CD14-positive monocyte (primary cell): ENCODE measurements around the gene ATF6B. TPM values are rescaled to one million over a fixed set of nuclear protein-coding genes. Genes with fewer than 3 reads are reported as not detected.

Experiments
- DNase-seq, 3 donors: peaks; one replicate each; pipeline ENCODE4 v3.0.0-alpha.2; 2011 to 2022
- H2AFZ ChIP-seq: 2 replicates; pipeline ENCODE4 v1.6.0; 2012; ENCODE audit warnings: mild to moderate bottlenecking, low read depth, low read length, inconsistent platforms; ENCODE audit not compliant: insufficient read depth, poor library complexity, severe bottlenecking
- H3K27ac ChIP-seq, 2 donors: 1 replicate in 1 of 2; 2 replicates in 1 of 2; pipeline ENCODE4 v1.5.1; 2012 to 2013; ENCODE audit warnings: low read length in 2 of 2, control low read depth in 1 of 2, inconsistent platforms in 1 of 2, low read depth in 1 of 2, mild to moderate bottlenecking in 1 of 2
- H3K27me3 ChIP-seq, 2 donors: one replicate each; pipeline versions ENCODE4 v1.6.0 to v1.6.1; 2011 to 2013; ENCODE audit warnings: low read length in 2 of 2; ENCODE audit not compliant: control insufficient read depth in 2 of 2, insufficient read depth in 2 of 2
- H3K36me3 ChIP-seq, 2 donors: replicated peaks in 1 of 2; 1 replicate in 1 of 2; 2 replicates in 1 of 2; pipeline versions ENCODE4 v1.5.1 to v1.6.1; 2012 to 2013; ENCODE audit warnings: low read length in 2 of 2, control low read depth in 1 of 2, inconsistent platforms in 1 of 2, mild to moderate bottlenecking in 1 of 2; ENCODE audit not compliant: insufficient read depth in 2 of 2, control insufficient read depth in 1 of 2
- H3K4me1 ChIP-seq, 2 donors: 1 replicate in 1 of 2; 2 replicates in 1 of 2; pipeline versions ENCODE4 v1.5.1 to v1.6.1; 2012 to 2013; ENCODE audit warnings: low read length in 2 of 2, control low read depth in 1 of 2, inconsistent platforms in 1 of 2, mild to moderate bottlenecking in 1 of 2, moderate library complexity in 1 of 2; ENCODE audit not compliant: insufficient read depth in 2 of 2, control insufficient read depth in 1 of 2
- H3K4me2 ChIP-seq: replicated peaks from 2 replicates; pipeline ENCODE3; 2012; ENCODE audit warnings: low read length, moderate library complexity, mild to moderate bottlenecking; ENCODE audit not compliant: poor library complexity, severe bottlenecking; ENCODE audit errors: extremely low read depth
- H3K4me3 ChIP-seq, 3 experiments: fragments of 200-600 bp in 1 of 3; sonication (generic) in 1 of 3; replicated peaks in 1 of 3; 1 replicate in 2 of 3; 2 replicates in 1 of 3; pipeline ENCODE4 v1.5.1; 2011 to 2013; ENCODE audit warnings: low read length in 3 of 3, mild to moderate bottlenecking in 3 of 3, control low read depth in 2 of 3, low read depth in 2 of 3, inconsistent platforms in 1 of 3, moderate library complexity in 1 of 3
- H3K79me2 ChIP-seq: 2 replicates; pipeline ENCODE4 v1.6.0; 2012; ENCODE audit warnings: mild to moderate bottlenecking, control low read depth, inconsistent platforms, low read length, moderate library complexity; ENCODE audit not compliant: insufficient read depth
- H3K9ac ChIP-seq: 2 replicates; pipeline ENCODE4 v1.6.0; 2017; ENCODE audit warnings: low read length, mild to moderate bottlenecking; ENCODE audit not compliant: insufficient read depth, poor library complexity, severe bottlenecking
- H3K9me3 ChIP-seq, 2 donors: replicated peaks in 1 of 2; 1 replicate in 1 of 2; 2 replicates in 1 of 2; pipeline versions ENCODE4 v1.5.1 to v1.6.1; 2012 to 2013; ENCODE audit warnings: low read length in 2 of 2, control low read depth in 1 of 2; ENCODE audit not compliant: control insufficient read depth in 1 of 2, insufficient read depth in 1 of 2
- H4K20me1 ChIP-seq: 2 replicates; pipeline ENCODE4 v1.6.0; 2012; ENCODE audit warnings: mild to moderate bottlenecking, low read length, control low read depth, moderate library complexity; ENCODE audit not compliant: insufficient read depth
- H3K27ac Mint-ChIP-seq, 7 donors: one replicate each; pipeline ENCODE4 v1.8.0; 2020; ENCODE audit warnings: mild to moderate bottlenecking in 7 of 7, mixed read lengths in 7 of 7, moderate library complexity in 6 of 7, inconsistent platforms in 2 of 7
- H3K27me3 Mint-ChIP-seq, 3 donors: one replicate each; pipeline ENCODE4 v1.8.0; 2021 to 2022; ENCODE audit warnings: low read depth in 3 of 3, mild to moderate bottlenecking in 3 of 3, mixed read lengths in 3 of 3, moderate library complexity in 3 of 3, inconsistent platforms in 1 of 3
- H3K36me3 Mint-ChIP-seq, 2 donors: one replicate each; pipeline ENCODE4 v1.8.0; 2020; ENCODE audit warnings: mixed read lengths in 2 of 2, inconsistent platforms in 1 of 2, mild to moderate bottlenecking in 1 of 2
- H3K4me1 Mint-ChIP-seq: one replicate; pipeline ENCODE4 v1.8.0; 2020; ENCODE audit warnings: mild to moderate bottlenecking, mixed read lengths
- H3K4me3 Mint-ChIP-seq, 2 donors: one replicate each; pipeline ENCODE4 v1.8.0; 2020; ENCODE audit warnings: mild to moderate bottlenecking in 2 of 2, mixed read lengths in 2 of 2, moderate library complexity in 1 of 2
- H3K9me3 Mint-ChIP-seq, 7 donors: one replicate each; pipeline ENCODE4 v1.8.0; 2020 to 2022; ENCODE audit warnings: mixed read lengths in 7 of 7, mild to moderate bottlenecking in 6 of 7, moderate library complexity in 6 of 7, inconsistent platforms in 2 of 7
- WGBS: methylation state at CpG from one replicate; pipeline ENCODE4 v1.1.5; 2013; ENCODE audit warnings: missing lambda C conversion rate; ENCODE audit not compliant: insufficient coverage; 5-methylcytosine and 5-hydroxymethylcytosine counted together
- intact Hi-C, 2 donors: fragments of 100-400 bp; cut with micrococcal nuclease; formaldehyde crosslinking; loops; one replicate each; pipeline versions ENCODE4 v1.15.0 to v1.15.1; 2023
- polyA plus RNA-seq, 3 donors: library from polyadenylated mRNA; depleted of rRNA in 1 of 3; unstranded in 2 of 3; stranded (reverse) in 1 of 3; fragments of 300-500 nt in 2 of 3; fragments of >200 nt in 1 of 3; fragmentation: Illumina TruSeq in 2 of 3; gene quantifications; 1 replicate in 2 of 3; 2 replicates in 1 of 3; pipeline ENCODE4 v1.2.3, GENCODE V29; 2012 to 2021
- TF ChIP-seq, protein P1 (sequence below): fragments of 200-600 bp; IDR thresholded peaks from one replicate; pipeline ENCODE4 v1.8.0; 2022; ENCODE audit warnings: antibody characterized with exemption, mild to moderate bottlenecking

Gene ATF6B
- polyA plus RNA-seq, 3 donors: 15.7 to 147 (median 17.8) TPM

DNA sequence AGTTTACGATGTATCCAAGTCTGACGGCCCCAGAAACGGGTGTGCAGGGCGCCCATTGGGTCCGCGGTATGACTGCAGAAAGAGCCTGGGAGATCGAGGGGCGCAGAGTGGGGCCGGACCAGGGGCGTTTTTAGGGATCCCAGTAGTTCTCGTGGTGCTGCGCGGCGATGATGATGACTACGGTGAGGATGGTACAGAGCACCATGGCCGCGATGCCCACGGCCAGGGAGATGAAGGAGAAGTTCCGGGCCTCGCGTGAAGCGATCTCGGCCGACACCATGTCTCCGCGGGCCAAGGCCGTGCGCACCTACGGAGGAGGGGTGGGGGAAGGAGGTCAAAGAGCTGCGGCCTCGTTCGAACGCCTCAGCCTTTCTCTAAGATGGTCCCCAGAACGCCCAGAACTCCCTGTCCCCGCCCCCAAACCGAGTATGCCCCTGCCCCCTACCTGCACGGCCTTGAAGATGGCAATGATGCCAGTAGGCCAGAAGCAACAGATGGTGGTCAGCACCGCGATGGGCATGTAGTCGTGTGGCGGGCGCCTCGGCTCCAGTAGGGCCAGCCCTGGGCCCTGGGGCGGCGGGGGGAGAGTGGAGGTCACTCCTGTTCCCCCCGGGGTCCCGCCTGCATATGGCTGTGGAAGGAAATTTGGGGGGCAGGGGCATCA lies 21.2 kb upstream of the ATF6B start:
- Histone ChIP-seq H3K9me3 (peaks cover 0 to 11% of the 10 kb centered on the region in 2 donors), H3K27ac (no peak overlapping the region), H4K20me1 (no peaks in the 10 kb centered on the region), H3K4me2 (peak overlapping the region; percentile 87), H3K4me3 (peak overlapping the region; percentile 28 to 75 (median 41)), H2AFZ (peak overlapping the region; percentile 76), H3K4me1 (peaks cover 24 to 27% of the 10 kb centered on the region in 2 donors), H3K79me2 (no peaks in the 10 kb centered on the region), H3K36me3 (no peaks in the 10 kb centered on the region), H3K9ac (peak overlapping the region; percentile 13), H3K27me3 (peaks cover 36 to 74% of the 10 kb centered on the region in 2 donors)
- WGBS: 19% methylated on average over 32 of the region's 47 CpGs
- intact Hi-C loops: no loop called here
- Mint-ChIP-seq H3K4me1 (peaks cover 30% of the 10 kb centered on the region), H3K36me3 (peaks cover 0 to 13% of the 10 kb centered on the region in 2 donors), H3K9me3 (peaks cover 0 to 29% (median 11%) of the 10 kb centered on the region in 7 donors), H3K27me3 (peaks cover 62 to 80% (median 71%) of the 10 kb centered on the region in 3 donors), H3K4me3 (peak overlapping the region; percentile 87 to 95), H3K27ac (peak overlapping the region in 5 of 7 donors; percentile 41 to 83 (median 77))
- TF ChIP-seq, protein P1, sequence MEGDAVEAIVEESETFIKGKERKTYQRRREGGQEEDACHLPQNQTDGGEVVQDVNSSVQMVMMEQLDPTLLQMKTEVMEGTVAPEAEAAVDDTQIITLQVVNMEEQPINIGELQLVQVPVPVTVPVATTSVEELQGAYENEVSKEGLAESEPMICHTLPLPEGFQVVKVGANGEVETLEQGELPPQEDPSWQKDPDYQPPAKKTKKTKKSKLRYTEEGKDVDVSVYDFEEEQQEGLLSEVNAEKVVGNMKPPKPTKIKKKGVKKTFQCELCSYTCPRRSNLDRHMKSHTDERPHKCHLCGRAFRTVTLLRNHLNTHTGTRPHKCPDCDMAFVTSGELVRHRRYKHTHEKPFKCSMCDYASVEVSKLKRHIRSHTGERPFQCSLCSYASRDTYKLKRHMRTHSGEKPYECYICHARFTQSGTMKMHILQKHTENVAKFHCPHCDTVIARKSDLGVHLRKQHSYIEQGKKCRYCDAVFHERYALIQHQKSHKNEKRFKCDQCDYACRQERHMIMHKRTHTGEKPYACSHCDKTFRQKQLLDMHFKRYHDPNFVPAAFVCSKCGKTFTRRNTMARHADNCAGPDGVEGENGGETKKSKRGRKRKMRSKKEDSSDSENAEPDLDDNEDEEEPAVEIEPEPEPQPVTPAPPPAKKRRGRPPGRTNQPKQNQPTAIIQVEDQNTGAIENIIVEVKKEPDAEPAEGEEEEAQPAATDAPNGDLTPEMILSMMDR: peak; percentile 47
- DNase-seq: no peak

DNA sequence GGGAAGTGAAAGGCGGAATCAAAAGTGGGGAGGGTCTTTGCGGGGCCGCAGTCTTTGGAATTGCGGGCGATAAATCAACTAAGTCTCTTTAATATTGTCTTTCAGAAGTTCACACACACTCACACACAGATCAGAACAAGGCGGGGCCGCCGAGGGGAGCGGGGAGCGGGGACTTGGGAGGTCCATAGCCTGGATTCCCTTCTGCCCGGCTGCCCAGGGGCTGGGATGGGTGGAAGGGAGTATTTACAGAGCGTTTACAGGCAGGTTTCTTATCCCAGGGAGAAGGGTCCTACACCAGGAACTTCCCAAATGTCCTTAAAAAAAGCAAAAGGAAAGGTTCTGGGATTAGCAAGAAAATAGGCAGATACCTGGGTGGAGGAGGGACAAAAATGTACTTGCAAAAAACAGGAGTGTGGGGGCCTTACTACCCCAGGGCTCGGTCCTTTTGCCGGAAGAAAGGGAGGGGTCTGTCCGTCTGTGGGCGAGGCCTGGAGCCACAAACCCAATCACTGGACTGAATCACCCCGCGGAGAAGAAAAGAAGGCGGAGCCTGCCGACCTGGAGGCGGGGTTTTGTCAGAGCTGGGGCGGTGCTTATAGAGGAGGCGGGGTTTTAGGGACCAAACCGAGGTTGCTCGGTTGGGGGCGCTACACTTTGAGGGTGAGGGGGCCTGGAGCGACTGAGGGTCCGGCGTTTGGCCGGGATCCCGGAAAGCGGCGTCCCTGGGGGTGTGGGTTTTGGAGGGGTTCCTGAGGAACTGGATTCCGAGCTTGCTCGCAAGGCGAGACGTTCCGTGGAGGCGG lies 20.4 kb upstream of the ATF6B start:
- Histone ChIP-seq H3K4me1 (peaks cover 17 to 20% of the 10 kb centered on the region in 2 donors), H3K27ac (no peak overlapping the region), H3K4me3 (peak overlapping the region; percentile 41 to 75 (median 49)), H3K4me2 (peak overlapping the region; percentile 87), H2AFZ (peak overlapping the region; percentile 76), H3K9me3 (peaks cover 0 to 11% of the 10 kb centered on the region in 2 donors), H3K27me3 (peaks cover 36 to 67% of the 10 kb centered on the region in 2 donors), H3K36me3 (no peaks in the 10 kb centered on the region), H4K20me1 (no peaks in the 10 kb centered on the region), H3K9ac (peak overlapping the region; percentile 13), H3K79me2 (no peaks in the 10 kb centered on the region)
- intact Hi-C loops: loop anchor here in 1 of 2 donors (1.0 kb wide), 1 partner anchor 28 kb away; the partner anchor contains the start of gene AGPAT1
- WGBS: 1% methylated on average over 17 of the region's 39 CpGs
- H3K27me3 Mint-ChIP-seq: peaks cover 60 to 72% (median 65%) of the 10 kb centered on the region in 3 donors
- peaks cover 0 to 29% (median 11%) of the 10 kb centered on the region in 7 donors for H3K9me3 Mint-ChIP-seq
- peaks cover 24% of the 10 kb centered on the region for H3K4me1 Mint-ChIP-seq
- H3K4me3 Mint-ChIP-seq: peak overlapping the region; percentile 87 to 95
- H3K27ac Mint-ChIP-seq: peak overlapping the region in 5 of 7 donors; percentile 58 to 83 (median 77)
- peaks cover 0 to 13% of the 10 kb centered on the region in 2 donors for H3K36me3 Mint-ChIP-seq
- DNase-seq: peak; percentile 77 to 86 (median 78)
- TF ChIP-seq, protein P1: peak; percentile 70
